Gastrocnemius medialis (tissue), 4 donors: ENCODE results near the gene PDE7B.

Experiments used
- POLR2A ChIP-seq, 2 donors: fragments of 450-650 bp; IDR thresholded peaks; one replicate each; pipeline ENCODE4 v1.6.1; 2017; ENCODE audit warnings: antibody characterized with exemption in 2 of 2, mild to moderate bottlenecking in 2 of 2, moderate library complexity in 2 of 2
- TF ChIP-seq, protein P1 (sequence below), 5 experiments: fragments of 450-650 bp in 3 of 5; fragments of 200-600 bp in 2 of 5; sonication (generic) in 2 of 5; IDR thresholded peaks in 4 of 5; conservative IDR thresholded peaks in 1 of 5; 1 replicate in 4 of 5; 2 replicates in 1 of 5; pipeline ENCODE4 v1.5.1; 2016 to 2019; ENCODE audit warnings: antibody characterized with exemption in 5 of 5, mild to moderate bottlenecking in 3 of 5, moderate library complexity in 3 of 5

DNA sequence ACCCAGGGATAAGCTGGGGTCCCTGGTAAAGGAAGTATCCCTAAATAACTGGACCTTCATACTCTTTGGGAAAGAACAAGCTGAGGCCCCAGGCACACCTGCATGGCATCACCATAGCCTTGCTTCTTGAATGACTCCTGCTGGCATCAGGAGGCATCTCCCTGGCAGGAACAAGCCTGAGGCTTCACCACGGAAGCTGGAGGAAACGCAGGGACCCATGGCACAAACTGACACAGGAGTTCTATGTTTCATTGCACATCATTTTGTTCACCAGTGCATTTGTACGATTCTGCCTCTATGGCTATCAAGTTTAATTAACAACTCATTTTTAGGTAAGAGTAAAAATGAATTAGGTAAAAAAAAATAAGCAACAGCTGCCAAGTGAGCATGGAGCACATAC is 619 bp upstream of the PDE7B start:
- TF ChIP-seq, protein P1, sequence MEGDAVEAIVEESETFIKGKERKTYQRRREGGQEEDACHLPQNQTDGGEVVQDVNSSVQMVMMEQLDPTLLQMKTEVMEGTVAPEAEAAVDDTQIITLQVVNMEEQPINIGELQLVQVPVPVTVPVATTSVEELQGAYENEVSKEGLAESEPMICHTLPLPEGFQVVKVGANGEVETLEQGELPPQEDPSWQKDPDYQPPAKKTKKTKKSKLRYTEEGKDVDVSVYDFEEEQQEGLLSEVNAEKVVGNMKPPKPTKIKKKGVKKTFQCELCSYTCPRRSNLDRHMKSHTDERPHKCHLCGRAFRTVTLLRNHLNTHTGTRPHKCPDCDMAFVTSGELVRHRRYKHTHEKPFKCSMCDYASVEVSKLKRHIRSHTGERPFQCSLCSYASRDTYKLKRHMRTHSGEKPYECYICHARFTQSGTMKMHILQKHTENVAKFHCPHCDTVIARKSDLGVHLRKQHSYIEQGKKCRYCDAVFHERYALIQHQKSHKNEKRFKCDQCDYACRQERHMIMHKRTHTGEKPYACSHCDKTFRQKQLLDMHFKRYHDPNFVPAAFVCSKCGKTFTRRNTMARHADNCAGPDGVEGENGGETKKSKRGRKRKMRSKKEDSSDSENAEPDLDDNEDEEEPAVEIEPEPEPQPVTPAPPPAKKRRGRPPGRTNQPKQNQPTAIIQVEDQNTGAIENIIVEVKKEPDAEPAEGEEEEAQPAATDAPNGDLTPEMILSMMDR (IDR thresholded peaks at IDR 0.05 in 4 of 5, conservative IDR thresholded peaks at IDR 0.05 in 1 of 5): no peak
- TF ChIP-seq POLR2A (IDR thresholded peaks at IDR 0.05): no peak
